HG02970 (cell line): Measurements from ENCODE around the gene PCDHGA1.

Source experiments
- ATAC-seq: cut with Tn5 transposase; IDR thresholded peaks from one replicate; pipeline ENCODE4 v1.9.1; 2021; ENCODE audit warnings: mild to moderate bottlenecking, moderate library complexity, moderate number of reproducible peaks; ENCODE audit not compliant: unreplicated experiment, low FRiP score

The PCDHGA1 gene

DNA sequence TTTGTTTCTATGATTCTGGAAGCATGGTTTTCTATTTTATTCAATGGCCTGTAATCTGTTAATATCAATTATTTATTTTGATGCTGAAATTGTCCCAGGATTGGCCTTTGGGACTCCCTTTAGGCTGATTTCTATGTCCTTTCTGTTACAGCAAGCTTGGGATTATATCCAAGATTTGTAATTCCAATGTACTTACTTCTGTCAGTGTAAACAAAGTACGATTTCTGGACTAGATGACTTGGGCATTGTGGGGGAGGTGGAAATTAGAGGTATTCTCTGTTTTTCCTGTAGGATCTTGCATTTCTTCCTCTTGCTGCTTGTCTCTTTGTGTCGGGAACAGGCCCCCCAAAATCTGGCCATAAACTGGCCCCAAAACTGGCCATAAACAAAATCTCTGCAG lies 103.7 kb downstream of the PCDHGA1 start:
- ATAC-seq, result no peak

GRCh38 chr5:141437221-141437620 lies 106.9 kb downstream of the PCDHGA1 start:
- no peak for ATAC-seq

GRCh38 chr5:141439411-141440141 lies 109.3 kb downstream of the PCDHGA1 start:
- no peak for ATAC-seq

GRCh38 chr5:141440341-141440740 lies 110.0 kb downstream of the PCDHGA1 start:
- no peak for ATAC-seq

GRCh38 chr5:141441571-141442170 lies 111.4 kb downstream of the PCDHGA1 start:
- ATAC-seq, result no peak

DNA sequence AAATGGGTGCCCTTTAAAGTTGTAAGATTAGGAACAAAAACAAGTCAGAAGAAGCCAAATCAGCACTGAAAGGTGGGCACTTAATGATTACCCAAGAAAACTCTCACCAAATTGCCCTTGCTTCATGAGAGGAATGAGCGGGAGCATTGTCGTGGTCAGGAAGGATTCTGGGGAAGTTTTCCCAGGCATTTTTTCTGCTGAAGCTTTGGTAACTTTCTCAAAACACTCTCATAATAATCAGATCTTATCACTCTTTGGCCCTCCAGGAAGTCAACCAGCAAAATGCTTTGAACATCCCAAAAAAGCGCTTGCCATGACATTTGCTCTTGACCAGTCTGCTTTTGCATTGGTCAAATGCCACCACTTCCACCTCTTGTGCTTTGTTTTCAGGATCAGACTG lies 135.0 kb downstream of the PCDHGA1 start:
- ATAC-seq, result no peak

DNA sequence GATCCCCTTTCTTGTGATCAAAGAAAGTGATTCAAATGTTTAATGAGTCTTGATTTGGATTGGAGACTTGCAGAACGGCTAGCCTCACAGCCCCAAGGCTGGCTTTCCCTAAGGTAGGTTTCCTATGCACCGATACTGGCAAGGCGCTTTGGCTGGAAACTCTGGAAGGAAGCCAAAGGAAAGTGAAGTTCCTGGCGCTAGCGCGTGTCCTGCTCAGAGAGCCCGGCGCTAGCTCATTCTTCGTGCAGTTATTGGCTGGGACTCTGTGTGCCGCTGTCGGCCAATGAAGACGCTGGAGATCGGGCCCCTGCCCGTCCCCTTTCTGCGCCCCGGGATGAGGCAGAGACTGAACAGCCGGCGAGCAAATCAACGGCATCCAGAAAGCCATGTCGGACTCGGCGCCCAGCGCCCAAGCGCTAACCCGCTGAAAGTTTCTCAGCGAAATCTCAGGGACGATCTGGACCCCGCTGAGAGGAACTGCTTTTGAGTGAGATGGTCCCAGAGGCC lies 145.4 kb downstream of the PCDHGA1 start, which contains the start of gene PCDHGC3:
PCDHGC3 (plus strand) TSS at position 342 of the 507 bp plus-strand sequence; CDS start at position 493, 151 bp downstream.
- peak; percentile 79 for ATAC-seq

DNA sequence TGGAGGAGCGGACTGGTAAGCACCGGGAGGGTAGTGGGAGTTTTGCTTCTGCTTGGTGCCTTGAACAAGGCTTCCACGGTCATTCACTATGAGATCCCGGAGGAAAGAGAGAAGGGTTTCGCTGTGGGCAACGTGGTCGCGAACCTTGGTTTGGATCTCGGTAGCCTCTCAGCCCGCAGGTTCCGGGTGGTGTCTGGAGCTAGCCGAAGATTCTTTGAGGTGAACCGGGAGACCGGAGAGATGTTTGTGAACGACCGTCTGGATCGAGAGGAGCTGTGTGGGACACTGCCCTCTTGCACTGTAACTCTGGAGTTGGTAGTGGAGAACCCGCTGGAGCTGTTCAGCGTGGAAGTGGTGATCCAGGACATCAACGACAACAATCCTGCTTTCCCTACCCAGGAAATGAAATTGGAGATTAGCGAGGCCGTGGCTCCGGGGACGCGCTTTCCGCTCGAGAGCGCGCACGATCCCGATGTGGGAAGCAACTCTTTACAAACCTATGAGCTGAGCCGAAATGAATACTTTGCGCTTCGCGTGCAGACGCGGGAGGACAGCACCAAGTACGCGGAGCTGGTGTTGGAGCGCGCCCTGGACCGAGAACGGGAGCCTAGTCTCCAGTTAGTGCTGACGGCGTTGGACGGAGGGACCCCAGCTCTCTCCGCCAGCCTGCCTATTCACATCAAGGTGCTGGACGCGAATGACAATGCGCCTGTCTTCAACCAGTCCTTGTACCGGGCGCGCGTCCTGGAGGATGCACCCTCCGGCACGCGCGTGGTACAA lies 146.0 kb downstream of the PCDHGA1 start:
- ATAC-seq, result no peak

DNA sequence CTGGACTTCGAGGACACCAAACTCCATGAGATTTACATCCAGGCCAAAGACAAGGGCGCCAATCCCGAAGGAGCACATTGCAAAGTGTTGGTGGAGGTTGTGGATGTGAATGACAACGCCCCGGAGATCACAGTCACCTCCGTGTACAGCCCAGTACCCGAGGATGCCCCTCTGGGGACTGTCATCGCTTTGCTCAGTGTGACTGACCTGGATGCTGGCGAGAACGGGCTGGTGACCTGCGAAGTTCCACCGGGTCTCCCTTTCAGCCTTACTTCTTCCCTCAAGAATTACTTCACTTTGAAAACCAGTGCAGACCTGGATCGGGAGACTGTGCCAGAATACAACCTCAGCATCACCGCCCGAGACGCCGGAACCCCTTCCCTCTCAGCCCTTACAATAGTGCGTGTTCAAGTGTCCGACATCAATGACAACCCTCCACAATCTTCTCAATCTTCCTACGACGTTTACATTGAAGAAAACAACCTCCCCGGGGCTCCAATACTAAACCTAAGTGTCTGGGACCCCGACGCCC lies 146.8 kb downstream of the PCDHGA1 start:
- ATAC-seq, result no peak

- no peak for ATAC-seq
Measured at GRCh38 chr5:141477815-141478214, 147.5 kb downstream of the PCDHGA1 start.

DNA sequence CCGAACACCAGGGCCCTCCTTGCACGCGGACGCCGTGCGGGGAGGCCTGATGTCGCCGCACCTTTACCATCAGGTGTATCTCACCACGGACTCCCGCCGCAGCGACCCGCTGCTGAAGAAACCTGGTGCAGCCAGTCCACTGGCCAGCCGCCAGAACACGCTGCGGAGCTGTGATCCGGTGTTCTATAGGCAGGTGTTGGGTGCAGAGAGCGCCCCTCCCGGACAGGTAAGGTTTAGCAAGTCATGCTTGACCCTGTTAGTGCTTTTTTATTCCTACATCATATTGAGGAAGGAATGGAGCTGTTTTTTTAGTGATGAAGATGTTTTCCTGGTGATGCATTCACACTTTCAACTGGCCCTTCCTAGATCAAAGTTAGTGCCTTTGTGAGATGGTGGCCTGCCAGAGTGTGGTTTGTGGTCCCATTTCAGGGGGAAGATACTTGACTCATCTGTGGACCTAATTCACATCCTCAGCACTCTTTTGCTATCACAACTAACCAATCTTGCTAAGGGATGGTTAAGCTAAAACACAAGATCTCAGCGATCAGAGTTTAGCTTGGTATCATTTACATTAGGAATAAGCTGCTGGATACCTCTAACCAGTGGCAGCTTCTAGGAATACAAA lies 148.1 kb downstream of the PCDHGA1 start:
- ATAC-seq, result no peak

DNA sequence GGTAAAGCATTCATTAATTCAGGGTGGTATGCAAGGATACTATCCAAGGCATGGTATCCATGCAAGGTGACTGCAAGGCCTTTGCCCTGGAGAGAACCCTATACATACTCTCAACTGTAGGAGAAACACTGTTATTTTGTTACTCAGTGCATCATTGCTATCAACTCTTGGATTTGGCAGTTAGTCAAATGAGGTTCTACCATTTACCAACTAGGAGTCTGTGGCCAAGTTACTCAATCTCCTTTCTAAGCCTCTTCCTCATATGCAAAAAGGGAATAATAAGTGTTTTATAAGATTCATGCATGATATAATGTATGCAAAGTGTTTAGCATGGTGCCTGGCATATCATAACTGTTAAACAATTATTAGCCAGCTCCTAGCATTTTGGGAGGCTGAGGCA lies 149.5 kb downstream of the PCDHGA1 start:
- no peak for ATAC-seq

- no peak for ATAC-seq
Measured at GRCh38 chr5:141483902-141484301, 153.6 kb downstream of the PCDHGA1 start.

DNA sequence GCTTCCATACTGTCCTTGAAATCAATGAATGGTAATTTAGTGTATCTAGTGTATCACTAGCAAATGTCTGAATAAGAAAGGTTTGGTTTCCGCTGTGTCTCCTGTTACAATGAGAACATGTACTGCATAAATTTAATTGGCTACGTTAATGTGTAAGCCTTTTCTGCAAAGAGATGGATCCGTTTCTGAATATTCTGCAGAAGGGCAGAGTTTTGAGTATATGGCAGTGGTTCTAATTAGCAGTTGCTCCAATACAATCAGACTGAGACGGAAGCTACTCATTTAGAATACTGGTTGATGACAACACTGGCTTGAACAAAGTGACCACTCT lies 154.0 kb downstream of the PCDHGA1 start:
- ATAC-seq, result no peak

- ATAC-seq, result no peak
Measured at GRCh38 chr5:141484641-141485311, 154.5 kb downstream of the PCDHGA1 start, which contains the start of gene PCDHGC4. TSS of gene PCDHGC4 (plus strand) at chr5:141485030. CDS start at chr5:141485174, 144 bp downstream.

GRCh38 chr5:141485321-141486055 lies 155.2 kb downstream of the PCDHGA1 start:
- ATAC-seq, result no peak

GRCh38 chr5:141486091-141486490 lies 155.8 kb downstream of the PCDHGA1 start:
- no peak for ATAC-seq

- ATAC-seq, result no peak
Measured at GRCh38 chr5:141487131-141487530, 156.8 kb downstream of the PCDHGA1 start.
